Posterior vena cava (tissue), 2 donors: Measurements from ENCODE around the gene GLIS2. TPM values are rescaled to one million over a fixed set of nuclear protein-coding genes. Genes with fewer than 3 reads are reported as not detected.

ENCODE experiments used
- DNase-seq: peaks from one replicate; pipeline ENCODE4 v3.0.0-alpha.2; 2020; ENCODE audit warnings: low spot score
- intact Hi-C, 2 donors: fragments of 100-400 bp; cut with DNase I; formaldehyde crosslinking; loops; one replicate each; pipeline versions ENCODE4 v1.14.1 to v1.14.2; 2022 to 2023
- long read RNA-seq, 2 donors: library from polyadenylated mRNA; unstranded; transcript quantifications; one replicate each; pipeline ENCODE4 v2.0.0, GENCODE V29; 2020 to 2021
- total RNA-seq, 2 donors: library from RNA; stranded (reverse); fragmentation: NEBNext Ultra II Directional; extraction: Animal tissue kit (Norgen Biotek cat#: 25700); gene quantifications; one replicate each; pipeline ENCODE4 v1.2.1, GENCODE V29; 2021
- donor health status: DM: yes; HTN: yes; CAD: no.
- donor health status: DM: yes; HTN: yes; CAD: no.

Gene GLIS2
- total RNA-seq, result 10 to 100 TPM; 35.6 to 49.0 TPM
- long read RNA-seq, donor 1, partial matches to known transcripts, result 44 of 44 reads
- long read RNA-seq, donor 1, other reads (novel, unspliced or antisense), result 0 of 44 reads
- long read RNA-seq, donor 2, partial matches to known transcripts, result 68 of 68 reads
- long read RNA-seq, donor 2, other reads (novel, unspliced or antisense), result 0 of 68 reads

DNA sequence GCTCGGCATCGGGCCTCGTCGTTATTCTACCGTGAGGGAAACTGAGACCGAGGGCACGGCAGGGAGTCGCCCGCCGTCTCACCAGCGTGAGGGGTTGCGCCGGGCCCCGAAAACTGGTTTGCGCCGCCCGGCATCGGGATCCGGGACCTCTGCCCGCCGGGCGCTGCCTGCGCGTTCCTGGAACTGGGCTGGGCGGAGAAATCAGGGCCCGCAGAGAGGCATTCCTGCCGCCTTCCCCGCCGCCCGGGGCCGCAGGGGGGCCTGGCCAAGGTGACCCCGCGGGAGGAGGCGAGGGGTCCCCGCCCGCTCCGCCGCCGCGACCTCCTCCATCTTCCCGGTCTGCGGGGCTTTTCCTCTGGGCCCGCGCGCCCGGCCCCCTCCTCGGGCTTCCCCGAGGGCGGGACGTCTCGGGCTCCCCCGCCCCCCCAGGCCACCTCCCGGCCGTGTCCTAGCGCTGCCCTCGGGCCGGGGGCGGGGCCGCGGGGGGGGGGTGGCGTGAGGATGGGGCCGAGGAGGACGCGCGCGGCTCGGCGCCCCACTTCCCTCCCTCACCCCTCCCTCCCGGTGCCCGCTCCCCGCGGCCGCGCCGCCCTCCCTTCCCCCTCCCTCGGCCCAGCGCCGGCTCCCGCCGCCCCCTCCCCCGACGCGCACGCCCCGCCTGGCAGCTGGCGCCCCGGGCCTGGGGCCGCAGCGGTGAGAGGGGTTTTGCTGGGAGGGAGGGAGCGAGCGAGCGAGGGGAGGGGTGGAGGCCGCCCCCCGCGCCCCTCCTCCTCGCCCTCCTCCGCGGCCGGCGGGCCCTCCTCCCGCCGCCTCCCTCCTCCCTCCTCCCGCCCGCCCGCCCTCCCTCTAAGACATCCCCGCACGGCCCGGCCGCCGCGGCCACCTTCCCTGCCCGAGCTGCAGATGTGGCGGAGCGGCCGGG is at the start of gene GLIS2:
TSS of gene GLIS2 (plus strand) at position 882 of the 922 bp plus-strand sequence. CDS start 16,214 bp downstream, outside the sequence.
- peak; percentile 90 for DNase-seq
- intact Hi-C loops, result no loop called here

DNA sequence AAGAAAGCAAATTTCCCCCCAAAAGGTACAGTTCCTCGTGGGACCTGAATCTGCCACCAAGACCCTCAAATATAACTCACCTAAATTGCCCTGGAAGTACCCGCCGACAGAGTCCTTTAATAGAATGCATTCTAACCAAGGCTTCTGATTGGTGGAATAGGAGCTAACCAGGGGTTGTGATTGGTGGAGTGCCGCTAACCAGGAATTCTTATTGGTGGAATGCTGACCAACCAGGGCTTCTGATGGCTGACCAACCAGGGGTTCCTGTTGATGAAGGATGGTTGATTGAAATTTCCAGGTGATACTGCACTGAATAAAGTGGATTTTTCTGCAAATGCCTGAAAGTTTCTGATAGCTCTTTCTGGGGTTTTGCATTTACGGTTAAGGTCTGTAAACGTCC is 49.5 kb upstream of the GLIS2 start:
- intact Hi-C loops, result no loop called here
- no peak for DNase-seq

- intact Hi-C loops, result loop anchor here in 1 of 2 donors (10.0 kb wide), 1 partner anchor 145 kb away; the partner anchor contains the start of gene CORO7
- no peak for DNase-seq
These were observed 45.8 kb upstream of the GLIS2 start for GRCh38 chr16:4270091-4270490.

- no peak for DNase-seq
- intact Hi-C loops, result loop anchor here in 1 of 2 donors (10.0 kb wide), 1 partner anchor 144 kb away; the partner anchor contains the start of gene CORO7
These were observed 45.3 kb upstream of the GLIS2 start for GRCh38 chr16:4270595-4270994.

DNA sequence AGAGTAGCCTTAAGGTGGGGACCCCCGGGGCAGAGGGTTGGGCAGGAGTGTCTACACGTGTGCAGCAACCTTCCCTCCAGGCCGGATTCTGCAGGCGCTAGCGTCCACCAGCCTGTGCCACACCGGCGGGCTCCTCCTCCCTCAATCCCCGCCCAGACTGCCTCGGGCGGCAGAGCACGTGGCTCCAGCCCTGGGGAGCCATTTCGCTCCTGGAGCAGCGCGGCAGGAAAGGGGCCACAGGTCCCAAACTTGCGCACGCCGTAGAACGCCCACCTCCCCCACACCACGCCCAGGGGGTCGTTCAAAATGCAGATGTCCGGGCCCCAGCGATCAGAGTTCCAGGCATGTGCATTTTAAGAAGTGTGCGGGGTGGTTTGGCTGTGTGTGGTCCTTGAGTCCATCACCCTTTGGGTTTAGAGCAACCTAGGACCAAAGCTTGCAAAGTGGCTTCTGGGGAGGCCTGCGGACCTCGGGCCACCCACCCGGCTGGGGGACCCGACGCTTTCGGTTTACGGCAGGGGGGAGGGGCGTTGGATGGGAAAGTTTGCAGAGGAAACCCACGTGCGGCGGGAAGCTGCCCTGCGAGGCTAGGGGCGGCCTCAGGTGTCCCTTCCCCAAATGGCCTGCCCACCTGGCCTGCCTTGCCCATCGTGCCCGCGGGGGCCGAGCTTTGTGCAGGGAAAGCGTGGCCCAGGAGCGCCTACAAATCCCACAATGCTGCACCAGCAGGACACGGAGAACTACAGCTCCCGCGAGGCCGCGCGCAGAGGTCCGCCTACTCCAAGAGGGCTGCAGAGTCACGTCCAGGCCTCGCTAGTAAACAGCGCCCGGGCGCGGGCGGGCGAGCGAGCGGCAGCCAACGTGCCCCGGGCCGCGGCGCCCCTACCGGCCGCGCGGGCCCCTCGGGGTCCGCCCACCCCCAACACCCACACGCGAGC is 44.4 kb upstream of the GLIS2 start:
- intact Hi-C loops, result loop anchor here in 1 of 2 donors (1.0 to 10.0 kb wide), 2 partner anchors 39 to 143 kb away; partner anchors contain the start of gene CORO7
- peak; percentile 98 for DNase-seq

DNA sequence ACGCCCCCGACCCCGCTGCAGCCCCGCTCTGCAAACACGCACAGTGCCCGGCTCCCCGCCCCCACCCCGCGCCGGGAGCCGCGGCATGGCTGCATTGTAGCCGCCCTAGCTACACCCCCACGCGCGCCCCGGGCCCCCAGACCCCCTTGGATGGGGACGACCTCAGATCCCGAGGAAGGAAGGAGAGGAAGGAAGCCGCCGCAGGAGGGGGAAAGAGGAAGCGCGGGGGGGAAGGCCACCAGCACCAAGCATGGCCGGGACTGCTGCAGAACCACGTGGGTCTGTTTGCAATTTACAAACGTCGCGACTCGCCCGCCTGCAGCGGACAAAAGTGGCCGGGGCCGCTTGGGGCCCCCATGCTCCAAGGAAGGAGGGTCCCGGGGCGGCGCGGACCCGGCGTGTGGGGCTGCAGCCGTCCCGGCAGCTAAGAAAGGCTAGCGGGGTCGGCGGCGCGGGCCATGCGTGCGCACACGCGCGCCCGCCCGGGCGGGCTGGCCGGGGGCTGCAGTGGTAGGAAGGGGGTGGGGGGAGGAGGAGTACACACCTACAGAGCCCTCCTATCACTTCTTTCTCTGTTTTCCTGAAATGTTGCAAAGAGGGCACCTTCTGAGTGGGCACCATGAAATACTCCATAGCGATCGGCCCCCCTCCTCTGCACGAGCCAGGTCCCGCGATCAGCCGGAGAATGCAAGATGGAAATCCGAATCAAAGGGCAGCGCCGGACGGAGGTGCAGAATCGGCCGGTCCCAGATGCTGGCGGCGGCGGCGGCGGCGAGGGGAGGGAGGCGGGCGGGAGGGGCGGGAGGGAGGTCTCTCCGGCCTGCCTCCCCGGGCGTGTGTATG is 43.5 kb upstream of the GLIS2 start:
- intact Hi-C loops, result loop anchor here in 1 of 2 donors (1.0 to 10.0 kb wide), 2 partner anchors 38 to 142 kb away; partner anchors contain the start of gene CORO7
- peak; percentile 86 for DNase-seq

DNA sequence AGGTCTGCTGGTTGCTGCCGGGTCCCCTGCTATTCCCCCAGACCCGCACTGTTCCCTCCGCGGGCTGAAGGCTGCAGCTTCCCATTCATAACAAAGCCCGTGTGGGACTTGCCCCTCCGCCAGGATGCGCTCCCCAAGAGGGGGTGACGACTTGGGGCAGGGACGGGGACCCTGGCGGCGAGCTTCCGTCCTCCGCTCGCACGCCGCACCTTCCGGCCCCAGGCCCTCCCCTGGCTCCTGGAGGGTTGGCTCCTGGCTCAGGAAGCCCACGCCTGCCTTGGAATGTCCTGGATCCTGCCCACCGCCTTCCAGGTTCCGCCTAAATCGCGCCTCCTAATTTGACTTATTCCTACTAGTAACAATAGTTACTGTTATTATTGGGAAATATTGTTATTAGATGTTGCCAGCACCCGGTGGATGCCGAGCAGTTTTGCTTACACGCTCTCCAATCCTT is 42.0 kb upstream of the GLIS2 start:
- DNase-seq, result peak; percentile 87
- intact Hi-C loops, result loop anchor here in 1 of 2 donors (10.0 kb wide), 1 partner anchor 141 kb away; the partner anchor contains the start of gene CORO7

DNA sequence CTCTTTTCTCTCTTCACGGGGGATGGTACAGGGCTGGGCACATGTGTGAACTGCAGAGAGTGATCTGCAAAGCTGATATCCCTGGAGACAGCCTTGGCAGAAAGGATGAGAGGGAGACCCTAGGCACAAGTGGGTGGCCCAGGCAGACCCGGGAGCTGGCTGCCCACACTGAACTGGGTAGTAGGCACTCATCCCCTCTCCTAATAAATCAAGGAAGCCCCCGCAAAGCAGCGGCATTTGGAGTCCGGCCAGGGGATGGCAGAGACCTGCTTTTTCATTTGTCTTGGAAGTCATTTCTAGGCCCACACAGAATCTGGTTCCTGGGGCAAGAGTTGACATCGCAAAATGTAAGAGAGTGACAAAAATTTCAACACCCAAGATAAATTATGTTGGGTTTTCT is 40.0 kb upstream of the GLIS2 start:
- no peak for DNase-seq
- intact Hi-C loops, result loop anchor here in 1 of 2 donors (10.0 kb wide), 1 partner anchor 139 kb away; the partner anchor contains the start of gene CORO7

DNA sequence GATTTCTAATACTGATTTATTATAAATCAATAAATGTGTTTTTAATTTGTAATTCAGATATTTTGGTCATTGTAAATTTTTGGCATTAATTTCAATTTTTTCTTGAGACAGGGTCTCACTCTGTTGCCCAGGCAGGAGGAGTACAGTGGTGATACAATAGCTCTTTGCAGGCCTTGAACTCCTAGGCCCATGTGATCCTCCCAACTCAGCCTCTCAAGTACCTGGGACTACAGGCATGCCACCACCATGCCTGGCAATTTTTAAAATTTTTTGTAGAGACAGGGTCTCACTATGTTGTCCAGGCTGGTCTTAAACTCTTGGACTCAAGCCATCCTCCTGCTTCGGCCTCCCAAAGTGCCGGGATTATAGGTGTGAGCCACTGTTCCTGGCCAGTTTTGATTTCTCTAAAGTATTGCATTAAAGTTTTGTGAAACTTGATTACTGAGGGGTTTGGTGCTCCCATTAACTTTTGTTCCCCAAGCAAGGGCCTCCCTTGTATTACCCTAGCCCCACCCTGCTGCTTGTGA is 37.8 kb upstream of the GLIS2 start:
- intact Hi-C loops, result loop anchor here in 1 of 2 donors (10.0 kb wide), 1 partner anchor 137 kb away; the partner anchor contains the start of gene CORO7
- no peak for DNase-seq

DNA sequence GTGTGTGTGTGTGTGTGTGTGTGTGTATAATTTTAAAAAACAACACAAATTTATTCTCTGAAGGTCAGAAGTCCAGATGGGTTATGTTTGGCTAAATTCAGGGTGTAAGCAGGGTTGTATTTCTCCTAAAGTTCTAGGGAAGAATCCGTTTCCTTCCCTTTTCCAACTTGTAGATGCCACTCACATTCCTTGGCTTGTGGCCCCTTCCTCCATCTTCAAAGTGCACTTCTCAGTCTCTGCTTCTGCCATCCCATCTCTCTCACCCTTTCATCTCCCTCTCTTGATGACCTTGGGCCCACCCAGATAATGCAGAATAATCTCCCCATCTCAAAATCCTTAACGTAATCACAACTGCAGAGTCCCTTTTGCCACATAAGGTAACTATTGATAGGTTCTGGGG is 35.2 kb upstream of the GLIS2 start:
- no peak for DNase-seq
- intact Hi-C loops, result no loop called here

GRCh38 chr16:4283441-4283840 is 32.4 kb upstream of the GLIS2 start:
- intact Hi-C loops, result no loop called here
- no peak for DNase-seq

- no peak for DNase-seq
- intact Hi-C loops, result no loop called here
These were observed 31.9 kb upstream of the GLIS2 start for GRCh38 chr16:4283939-4284338.

GRCh38 chr16:4285167-4285566 is 30.7 kb upstream of the GLIS2 start:
- intact Hi-C loops, result no loop called here
- DNase-seq, result no peak

DNA sequence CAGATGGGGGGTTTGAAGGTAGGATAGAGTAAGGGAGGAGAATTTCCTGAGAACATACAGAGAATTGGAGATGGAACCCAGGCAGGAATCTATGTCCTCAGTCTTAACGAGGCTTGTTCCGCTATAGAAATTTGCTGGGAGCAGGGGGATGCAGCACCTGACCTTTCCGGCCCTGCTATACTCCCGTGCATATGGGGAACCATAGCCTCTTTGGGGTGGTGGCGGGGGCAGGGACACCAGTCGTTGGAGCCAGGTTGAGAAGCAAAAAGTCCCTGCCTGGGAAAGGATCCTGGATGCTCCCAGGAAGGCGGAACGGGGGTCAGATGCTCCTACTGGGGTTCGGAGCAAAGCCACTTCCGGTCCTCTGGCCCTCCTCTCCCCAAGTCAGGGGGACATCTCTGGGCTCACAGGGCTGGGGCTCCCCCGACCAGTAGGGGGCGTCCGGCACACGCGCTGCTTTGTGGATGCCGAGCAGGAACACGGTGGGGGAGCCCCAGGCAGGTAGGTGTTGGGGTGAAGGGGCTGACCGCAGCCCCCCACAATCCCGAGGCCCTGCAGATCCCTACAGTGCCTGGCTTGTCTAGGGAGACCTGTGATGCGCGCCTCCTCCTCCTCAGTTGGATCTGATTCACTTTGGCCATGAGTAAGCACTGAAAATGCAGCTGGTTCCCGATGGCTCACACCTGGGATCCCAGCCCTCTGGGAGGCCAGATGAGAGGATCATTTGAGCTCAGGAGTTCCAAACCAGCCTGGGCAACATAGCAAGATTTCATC is 27.5 kb upstream of the GLIS2 start:
- peak; percentile 89 for DNase-seq

GRCh38 chr16:4290236-4290830 is 25.5 kb upstream of the GLIS2 start:
- no peak for DNase-seq
- intact Hi-C loops, result loop anchor here (2.0 to 5.0 kb wide), 2 partner anchors 37 to 38 kb away; no protein-coding TSS in a partner anchor

More for the DNA sequence above, 27.5 kb upstream of the GLIS2 start:
- intact Hi-C loops, result no loop called here

DNA sequence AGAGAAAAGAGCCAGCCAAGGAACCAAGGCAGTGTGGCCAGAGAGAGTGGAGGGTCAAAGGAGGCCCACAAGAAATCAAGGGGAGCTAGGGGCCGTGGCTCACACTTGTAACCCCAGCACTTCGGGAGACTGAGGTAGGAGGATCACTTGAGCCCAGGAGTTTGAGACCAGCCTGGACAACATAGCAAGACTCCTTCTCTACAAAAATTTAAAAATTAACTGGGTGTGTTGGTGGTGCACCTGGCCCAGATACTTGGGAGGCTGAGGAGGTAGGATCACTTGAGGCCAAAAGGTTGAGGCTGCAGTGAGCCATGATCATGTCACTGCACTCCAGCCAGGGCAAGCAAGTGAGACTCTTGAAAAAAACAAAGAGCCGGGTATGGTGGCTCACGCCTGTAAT is 24.2 kb upstream of the GLIS2 start:
- DNase-seq, result no peak

More for the DNA sequence above, 24.2 kb upstream of the GLIS2 start:
- intact Hi-C loops, result loop anchor here (2.0 to 5.0 kb wide), 2 partner anchors 36 to 37 kb away; no protein-coding TSS in a partner anchor
